HEK293T (cell line): ENCODE results near the gene ABHD12B.
"Not testable (repeated sequence)": the region's sequence is repeated elsewhere in the genome, so short reads cannot be mapped to it uniquely, and the experiment has no call there.

Experiments
- CTCF ChIA-PET: fragments of 350-600 bp; formaldehyde crosslinking; extraction: SDS; loops from one replicate; lab custom pipeline; 2021; ENCODE audit warnings: antibody characterized with exemption, inconsistent platforms; lab: Yijun Ruan, JAX
- POLR2A ChIA-PET: fragments of 350-600 bp; formaldehyde crosslinking; extraction: SDS; loops from one replicate; lab custom pipeline; 2020; ENCODE audit warnings: antibody characterized with exemption, inconsistent platforms; lab: Yijun Ruan, JAX
- DNase-seq: peaks from one replicate; pipeline ENCODE4 v3.0.0; 2012; ENCODE audit warnings: mixed read lengths; ENCODE audit errors: extremely low spot score
- ARNT ChIP-seq: fragments of 450-650 bp; IDR thresholded peaks from 2 replicates; pipeline ENCODE4 v1.6.1; 2017; ENCODE audit warnings: mild to moderate bottlenecking
- BHLHE40 ChIP-seq: fragments of 450-650 bp; IDR thresholded peaks from 2 replicates; pipeline ENCODE4 v1.6.1; 2016; ENCODE audit warnings: mild to moderate bottlenecking, moderate library complexity, borderline replicate concordance
- CTBP1 ChIP-seq: fragments of 450-650 bp; IDR thresholded peaks from 2 replicates; pipeline ENCODE4 v1.6.1; 2016; ENCODE audit warnings: borderline replicate concordance
- ELF4 ChIP-seq: fragments of 450-650 bp; IDR thresholded peaks from 2 replicates; pipeline ENCODE4 v1.6.1; 2017; ENCODE audit warnings: antibody characterized with exemption
- FOXA1 ChIP-seq: fragments of 450-650 bp; IDR thresholded peaks from 2 replicates; pipeline ENCODE4 v1.6.1; 2016; ENCODE audit warnings: mild to moderate bottlenecking
- FOXK2 ChIP-seq: fragments of 450-650 bp; IDR thresholded peaks from 2 replicates; pipeline ENCODE4 v1.6.1; 2016; ENCODE audit warnings: mild to moderate bottlenecking
- FOXM1 ChIP-seq: fragments of 450-650 bp; IDR thresholded peaks from 2 replicates; pipeline ENCODE4 v1.6.1; 2017; ENCODE audit warnings: mild to moderate bottlenecking, borderline replicate concordance
- HDGF ChIP-seq: fragments of 450-650 bp; IDR thresholded peaks from 2 replicates; pipeline ENCODE4 v1.6.1; 2017; ENCODE audit warnings: antibody characterized with exemption, borderline replicate concordance
- L3MBTL2 ChIP-seq: fragments of 450-650 bp; conservative IDR thresholded peaks from 2 replicates; pipeline ENCODE4 v1.6.1; 2016; ENCODE audit warnings: mild to moderate bottlenecking
- LEF1 ChIP-seq: fragments of 450-650 bp; IDR thresholded peaks from 2 replicates; pipeline ENCODE4 v1.6.1; 2017; ENCODE audit warnings: mild to moderate bottlenecking, borderline replicate concordance
- NFRKB ChIP-seq: fragments of 450-650 bp; IDR thresholded peaks from 2 replicates; pipeline ENCODE4 v1.6.1; 2016; ENCODE audit warnings: mild to moderate bottlenecking, moderate library complexity
- SP1 ChIP-seq: fragments of 450-650 bp; IDR thresholded peaks from 2 replicates; pipeline ENCODE4 v1.6.1; 2017
- SUZ12 ChIP-seq: fragments of 450-650 bp; IDR thresholded peaks from 2 replicates; pipeline ENCODE4 v1.6.1; 2016; ENCODE audit warnings: mild to moderate bottlenecking
- TARDBP ChIP-seq: fragments of 450-650 bp; IDR thresholded peaks from 2 replicates; pipeline ENCODE4 v1.6.1; 2016
- ZNF384 ChIP-seq: fragments of 450-650 bp; IDR thresholded peaks from 2 replicates; pipeline ENCODE4 v1.6.1; 2016
- TF ChIP-seq, protein P1 (sequence below): fragments of 450-650 bp; IDR thresholded peaks from 2 replicates; pipeline ENCODE4 v1.6.1; 2016

The ABHD12B gene

DNA sequence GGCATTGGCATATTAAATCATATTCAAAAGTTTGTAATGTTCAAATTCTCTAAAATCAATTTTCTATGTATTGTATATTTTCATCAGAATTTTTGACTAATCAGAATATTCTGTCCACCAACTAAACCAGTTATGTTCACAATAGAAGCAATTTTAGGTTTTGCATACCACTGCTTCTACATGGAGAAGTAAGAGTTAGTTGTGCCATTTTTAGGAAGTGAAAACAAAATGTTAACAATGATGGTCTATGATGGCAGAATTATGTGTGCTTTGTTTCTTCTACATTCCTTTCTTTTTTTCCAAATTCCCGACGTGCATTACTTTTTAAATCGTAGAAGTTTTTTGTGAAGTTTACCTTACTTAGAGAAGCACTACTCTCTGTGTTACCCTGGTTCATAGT is 29.5 kb downstream of the ABHD12B start:
- ChIA-PET CTCF (no interaction called here), POLR2A (no interaction called here)
- DNase-seq: no peak
- no peak for TF ChIP-seq SP1
- no peak for TF ChIP-seq BHLHE40
- TF ChIP-seq, protein P1, sequence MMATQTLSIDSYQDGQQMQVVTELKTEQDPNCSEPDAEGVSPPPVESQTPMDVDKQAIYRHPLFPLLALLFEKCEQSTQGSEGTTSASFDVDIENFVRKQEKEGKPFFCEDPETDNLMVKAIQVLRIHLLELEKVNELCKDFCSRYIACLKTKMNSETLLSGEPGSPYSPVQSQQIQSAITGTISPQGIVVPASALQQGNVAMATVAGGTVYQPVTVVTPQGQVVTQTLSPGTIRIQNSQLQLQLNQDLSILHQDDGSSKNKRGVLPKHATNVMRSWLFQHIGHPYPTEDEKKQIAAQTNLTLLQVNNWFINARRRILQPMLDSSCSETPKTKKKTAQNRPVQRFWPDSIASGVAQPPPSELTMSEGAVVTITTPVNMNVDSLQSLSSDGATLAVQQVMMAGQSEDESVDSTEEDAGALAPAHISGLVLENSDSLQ: no peak
- no peak for TF ChIP-seq FOXK2
- no peak for TF ChIP-seq TARDBP
- TF ChIP-seq HDGF: no peak
- TF ChIP-seq L3MBTL2: no peak
- no peak for TF ChIP-seq ARNT
- no peak for TF ChIP-seq FOXA1
- TF ChIP-seq NFRKB: no peak
- TF ChIP-seq LEF1: no peak
- no peak for TF ChIP-seq SUZ12
- TF ChIP-seq ZNF384: no peak

- POLR2A ChIA-PET: interaction anchor here (1.2 kb wide), 1 partner anchor 40 kb away, joined by 3 read pairs; the partner anchor contains the start of gene PYGL
- no peak for DNase-seq
- TF ChIP-seq, protein P1: no peak
- TF ChIP-seq HDGF (no peak), ZNF384 (no peak), ARNT (no peak), SUZ12 (no peak), SP1 (no peak), CTBP1 (no peak), FOXA1 (no peak), TARDBP (no peak), NFRKB (no peak), ELF4 (no peak), BHLHE40 (no peak)
- CTCF ChIA-PET: no interaction called here
Observed at GRCh38 chr14:50904719-50905118, 32.9 kb downstream of the ABHD12B start.

DNA sequence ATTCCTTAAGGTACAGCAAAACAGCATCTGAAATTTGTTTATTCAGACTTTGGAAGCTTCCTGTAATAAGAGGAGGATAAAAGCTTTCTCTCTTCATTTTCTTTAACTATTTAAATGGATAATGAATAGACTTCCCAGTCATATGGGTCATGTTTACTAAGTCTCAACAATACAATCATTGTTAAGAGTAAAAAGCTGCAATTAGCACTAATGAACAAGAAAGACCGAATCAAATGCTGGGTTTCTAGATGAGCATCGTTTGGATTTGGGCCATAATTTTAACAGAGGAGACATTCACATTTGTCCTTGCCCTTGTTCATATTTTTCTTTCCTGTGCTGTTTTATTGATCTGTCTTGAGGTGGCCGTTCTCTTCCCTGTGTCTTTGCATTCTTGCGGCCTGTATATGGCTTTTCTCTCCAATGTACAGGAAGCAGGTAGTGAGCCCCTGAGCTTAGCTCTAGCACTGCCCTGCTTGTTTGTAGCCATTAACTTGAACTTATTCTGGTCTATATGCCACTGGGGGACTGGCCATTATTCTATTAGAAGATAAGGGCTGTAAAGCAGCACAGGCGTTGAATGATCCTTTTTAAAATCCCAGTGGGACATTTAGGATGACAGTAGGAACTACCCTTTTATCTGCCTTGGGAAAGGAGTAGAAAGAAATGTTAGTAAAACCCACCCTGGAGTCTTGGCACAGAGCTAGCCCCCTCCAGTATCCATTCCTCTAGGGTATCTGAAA is 34.6 kb downstream of the ABHD12B start:
- CTCF ChIA-PET: interaction anchor here (0.5 kb wide), 1 partner anchor 312 kb away, joined by 3 read pairs; no protein-coding TSS in a partner anchor
- POLR2A ChIA-PET: no interaction called here
- no peak for DNase-seq

GRCh38 chr14:50910495-50911420 is 38.9 kb downstream of the ABHD12B start:
- no peak for DNase-seq
- ChIA-PET CTCF (no interaction called here), POLR2A (no interaction called here)
- TF ChIP-seq FOXM1: no peak
- TF ChIP-seq FOXA1: no peak
- no peak for TF ChIP-seq NFRKB
- no peak for TF ChIP-seq BHLHE40
- TF ChIP-seq, protein P1: no peak
- no peak for TF ChIP-seq ZNF384
- TF ChIP-seq ELF4: no peak
- no peak for TF ChIP-seq ARNT
- no peak for TF ChIP-seq SP1

More for the DNA sequence above, 34.6 kb downstream of the ABHD12B start:
- TF ChIP-seq, protein P1: no peak
- TF ChIP-seq SUZ12 (no peak), NFRKB (no peak), FOXA1 (no peak), HDGF (no peak), LEF1 (no peak), FOXK2 (no peak), ZNF384 (no peak), CTBP1 (no peak), SP1 (no peak), ELF4 (no peak), FOXM1 (no peak), ARNT (no peak), L3MBTL2 (no peak)

GRCh38 chr14:50917449-50917848 is 45.6 kb downstream of the ABHD12B start:
- ChIA-PET POLR2A (no interaction called here), CTCF (interaction anchor here (0.5 kb wide), 1 partner anchor 52 kb away, joined by 3 read pairs; no protein-coding TSS in a partner anchor)
- DNase-seq: no peak
- no peak for TF ChIP-seq SUZ12
- TF ChIP-seq BHLHE40: no peak
- no peak for TF ChIP-seq CTBP1
- TF ChIP-seq HDGF: no peak
- TF ChIP-seq LEF1: no peak
- no peak for TF ChIP-seq NFRKB
- TF ChIP-seq ZNF384: no peak
- TF ChIP-seq ELF4: no peak
- no peak for TF ChIP-seq TARDBP

DNA sequence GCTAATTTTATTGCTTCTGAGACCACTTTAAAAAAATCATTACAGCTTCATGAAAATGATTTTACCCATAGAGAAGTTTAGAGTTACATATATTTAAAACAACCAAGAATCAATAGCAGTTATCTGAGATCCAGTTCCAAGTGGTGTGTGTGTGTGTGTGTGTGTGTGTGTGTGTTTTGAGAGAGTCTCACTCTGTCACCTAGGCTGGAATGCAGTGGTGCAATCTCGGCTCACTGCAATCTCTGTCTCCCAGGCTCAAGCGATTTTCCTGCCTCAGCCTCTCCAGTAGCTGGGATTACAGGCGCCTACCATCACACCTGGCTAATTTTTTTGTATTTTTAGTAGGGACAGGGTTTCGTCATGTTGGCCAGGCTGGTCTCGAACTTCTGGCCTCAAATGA is 47.7 kb downstream of the ABHD12B start:
- DNase-seq, CTCF ChIA-PET, POLR2A ChIA-PET: not testable (repeated sequence)
